Activated naive CD4-positive, alpha-beta T cell treated with anti-CD3 and anti-CD28 coated beads, Interleukin-2, amount 10 ng/mL, durations not matched to agents 7 days and 5 days (primary cell): Measurements from ENCODE around the gene SCLT1.

ENCODE experiments used
- CTCF ChIA-PET: fragments of 350-600 bp; sonication (Branson Sonifier 250); formaldehyde crosslinking; loops from one replicate; lab custom pipeline; 2021; ENCODE audit warnings: antibody characterized with exemption; lab: Charles Lee
- DNase-seq: peaks from one replicate; pipeline ENCODE4 v3.0.0-alpha.2; 2020
- H3K27ac Mint-ChIP-seq: one replicate; pipeline ENCODE4 v1.8.0; 2021; ENCODE audit warnings: mild to moderate bottlenecking, moderate library complexity, mixed read lengths
- H3K27me3 Mint-ChIP-seq: one replicate; pipeline ENCODE4 v1.8.0; 2021; ENCODE audit warnings: mild to moderate bottlenecking, mixed read lengths
- H3K36me3 Mint-ChIP-seq: one replicate; pipeline ENCODE4 v1.8.0; 2021; ENCODE audit warnings: mixed read lengths
- H3K4me1 Mint-ChIP-seq: one replicate; pipeline ENCODE4 v1.8.0; 2021; ENCODE audit warnings: mixed read lengths
- H3K4me3 Mint-ChIP-seq: one replicate; pipeline ENCODE4 v1.8.0; 2021; ENCODE audit warnings: mild to moderate bottlenecking, moderate library complexity, mixed read lengths
- H3K9me3 Mint-ChIP-seq: one replicate; pipeline ENCODE4 v1.8.0; 2021; ENCODE audit warnings: mixed read lengths

SCLT1 gene

GRCh38 chr4:128958194-128958593 lies 135.1 kb downstream of the SCLT1 start:
- Mint-ChIP-seq H3K4me3 (no peak overlapping the region), H3K36me3 (peaks cover 20% of the 10 kb centered on the region), H3K27me3 (no peaks in the 10 kb centered on the region), H3K27ac (no peak overlapping the region), H3K9me3 (no peaks in the 10 kb centered on the region), H3K4me1 (peaks cover 7% of the 10 kb centered on the region)
- no peak for DNase-seq
- CTCF ChIA-PET, result interaction anchor here (0.8 kb wide), 1 partner anchor 96 kb away, joined by 3 read pairs; no protein-coding TSS in a partner anchor

GRCh38 chr4:128957459-128957858 lies 135.9 kb downstream of the SCLT1 start:
- no peak overlapping the region for H3K27ac Mint-ChIP-seq
- no peaks in the 10 kb centered on the region for H3K9me3 Mint-ChIP-seq
- CTCF ChIA-PET, result no interaction called here
- H3K27me3 Mint-ChIP-seq, result no peaks in the 10 kb centered on the region
- H3K36me3 Mint-ChIP-seq, result peaks cover 20% of the 10 kb centered on the region
- no peak overlapping the region for H3K4me3 Mint-ChIP-seq
- no peak for DNase-seq
- H3K4me1 Mint-ChIP-seq, result peaks cover 6% of the 10 kb centered on the region

- DNase-seq, result no peak
- CTCF ChIA-PET, result no interaction called here
- no peaks in the 10 kb centered on the region for H3K9me3 Mint-ChIP-seq
These were observed 137.6 kb downstream of the SCLT1 start for GRCh38 chr4:128955751-128956150.

GRCh38 chr4:128954941-128955340 lies 138.4 kb downstream of the SCLT1 start:
- peaks cover 32% of the 10 kb centered on the region for H3K36me3 Mint-ChIP-seq

More at GRCh38 chr4:128955751-128956150, 137.6 kb downstream of the SCLT1 start:
- peaks cover 26% of the 10 kb centered on the region for H3K36me3 Mint-ChIP-seq
- H3K27me3 Mint-ChIP-seq, result no peaks in the 10 kb centered on the region
- no peak overlapping the region for H3K4me3 Mint-ChIP-seq
- no peaks in the 10 kb centered on the region for H3K4me1 Mint-ChIP-seq
- H3K27ac Mint-ChIP-seq, result no peak overlapping the region

GRCh38 chr4:128951316-128951715 lies 142.0 kb downstream of the SCLT1 start:
- no peaks in the 10 kb centered on the region for H3K4me1 Mint-ChIP-seq
- no peaks in the 10 kb centered on the region for H3K9me3 Mint-ChIP-seq
- no peak for DNase-seq
- H3K27me3 Mint-ChIP-seq, result no peaks in the 10 kb centered on the region
- CTCF ChIA-PET, result no interaction called here
- no peak overlapping the region for H3K27ac Mint-ChIP-seq
- H3K4me3 Mint-ChIP-seq, result no peak overlapping the region
- peaks cover 21% of the 10 kb centered on the region for H3K36me3 Mint-ChIP-seq

More at GRCh38 chr4:128954941-128955340, 138.4 kb downstream of the SCLT1 start:
- Mint-ChIP-seq H3K4me1 (no peaks in the 10 kb centered on the region), H3K27ac (no peak overlapping the region), H3K9me3 (no peaks in the 10 kb centered on the region), H3K27me3 (no peaks in the 10 kb centered on the region), H3K4me3 (no peak overlapping the region)
- CTCF ChIA-PET, result no interaction called here
- DNase-seq, result no peak

GRCh38 chr4:128950796-128951195 lies 142.5 kb downstream of the SCLT1 start:
- H3K27ac Mint-ChIP-seq, result no peak overlapping the region
- no peak for DNase-seq
- no peaks in the 10 kb centered on the region for H3K4me1 Mint-ChIP-seq
- CTCF ChIA-PET, result no interaction called here
- no peaks in the 10 kb centered on the region for H3K27me3 Mint-ChIP-seq
- H3K4me3 Mint-ChIP-seq, result no peak overlapping the region
- no peaks in the 10 kb centered on the region for H3K9me3 Mint-ChIP-seq
- H3K36me3 Mint-ChIP-seq, result peaks cover 21% of the 10 kb centered on the region

GRCh38 chr4:128946916-128947315 lies 146.4 kb downstream of the SCLT1 start:
- peaks cover 4% of the 10 kb centered on the region for H3K9me3 Mint-ChIP-seq
- H3K4me3 Mint-ChIP-seq, result no peak overlapping the region
- peaks cover 43% of the 10 kb centered on the region for H3K36me3 Mint-ChIP-seq
- DNase-seq, result no peak
- CTCF ChIA-PET, result no interaction called here
- H3K27me3 Mint-ChIP-seq, result no peaks in the 10 kb centered on the region
- H3K27ac Mint-ChIP-seq, result no peak overlapping the region
- H3K4me1 Mint-ChIP-seq, result no peaks in the 10 kb centered on the region

GRCh38 chr4:128942607-128943006 lies 150.7 kb downstream of the SCLT1 start:
- Mint-ChIP-seq H3K27me3 (no peaks in the 10 kb centered on the region), H3K27ac (no peak overlapping the region), H3K4me3 (no peak overlapping the region), H3K36me3 (peaks cover 52% of the 10 kb centered on the region), H3K9me3 (peaks cover 6% of the 10 kb centered on the region), H3K4me1 (no peaks in the 10 kb centered on the region)
- DNase-seq, result no peak
- CTCF ChIA-PET, result no interaction called here

- no peak overlapping the region for H3K27ac Mint-ChIP-seq
- DNase-seq, result no peak
- H3K4me1 Mint-ChIP-seq, result no peaks in the 10 kb centered on the region
- peaks cover 6% of the 10 kb centered on the region for H3K9me3 Mint-ChIP-seq
- CTCF ChIA-PET, result no interaction called here
- H3K36me3 Mint-ChIP-seq, result peaks cover 54% of the 10 kb centered on the region
- no peak overlapping the region for H3K4me3 Mint-ChIP-seq
- no peaks in the 10 kb centered on the region for H3K27me3 Mint-ChIP-seq
These were observed 152.4 kb downstream of the SCLT1 start for GRCh38 chr4:128940971-128941370.

GRCh38 chr4:128930051-128930450 lies 163.3 kb downstream of the SCLT1 start:
- Mint-ChIP-seq H3K9me3 (no peaks in the 10 kb centered on the region), H3K27me3 (no peaks in the 10 kb centered on the region), H3K27ac (no peak overlapping the region), H3K4me3 (no peak overlapping the region), H3K36me3 (peaks cover 22% of the 10 kb centered on the region), H3K4me1 (no peaks in the 10 kb centered on the region)
- CTCF ChIA-PET, result interaction anchor here (0.8 kb wide), 1 partner anchor 14 kb away, joined by 4 read pairs; no protein-coding TSS in a partner anchor
- DNase-seq, result no peak

- Mint-ChIP-seq H3K4me3 (no peak overlapping the region), H3K4me1 (no peaks in the 10 kb centered on the region), H3K27me3 (no peaks in the 10 kb centered on the region), H3K9me3 (peaks cover 2% of the 10 kb centered on the region), H3K36me3 (peaks cover 25% of the 10 kb centered on the region), H3K27ac (peak overlapping the region; percentile 71)
- DNase-seq, result no peak
- CTCF ChIA-PET, result no interaction called here
These were observed 168.4 kb downstream of the SCLT1 start for GRCh38 chr4:128924951-128925350.

- H3K27me3 Mint-ChIP-seq, result no peaks in the 10 kb centered on the region
- H3K4me1 Mint-ChIP-seq, result peaks cover 16% of the 10 kb centered on the region
- peaks cover 2% of the 10 kb centered on the region for H3K9me3 Mint-ChIP-seq
- peaks cover 23% of the 10 kb centered on the region for H3K36me3 Mint-ChIP-seq
- H3K4me3 Mint-ChIP-seq, result no peak overlapping the region
- CTCF ChIA-PET, result no interaction called here
- no peak overlapping the region for H3K27ac Mint-ChIP-seq
- DNase-seq, result no peak
These were observed 171.4 kb downstream of the SCLT1 start for GRCh38 chr4:128921954-128922353.

GRCh38 chr4:128917781-128918180 lies 175.6 kb downstream of the SCLT1 start:
- DNase-seq, result no peak
- H3K4me3 Mint-ChIP-seq, result no peak overlapping the region
- CTCF ChIA-PET, result no interaction called here
- no peak overlapping the region for H3K27ac Mint-ChIP-seq
- peaks cover 12% of the 10 kb centered on the region for H3K36me3 Mint-ChIP-seq
- no peaks in the 10 kb centered on the region for H3K27me3 Mint-ChIP-seq
- peaks cover 19% of the 10 kb centered on the region for H3K4me1 Mint-ChIP-seq
- H3K9me3 Mint-ChIP-seq, result no peaks in the 10 kb centered on the region

GRCh38 chr4:128916832-128917231 lies 176.5 kb downstream of the SCLT1 start:
- DNase-seq, result no peak
- Mint-ChIP-seq H3K4me1 (peaks cover 19% of the 10 kb centered on the region), H3K9me3 (no peaks in the 10 kb centered on the region), H3K27me3 (no peaks in the 10 kb centered on the region), H3K4me3 (no peak overlapping the region), H3K27ac (no peak overlapping the region), H3K36me3 (peaks cover 12% of the 10 kb centered on the region)
- CTCF ChIA-PET, result no interaction called here

GRCh38 chr4:128915544-128915943 lies 177.8 kb downstream of the SCLT1 start:
- CTCF ChIA-PET, result no interaction called here
- no peaks in the 10 kb centered on the region for H3K27me3 Mint-ChIP-seq
- no peak for DNase-seq
- H3K9me3 Mint-ChIP-seq, result no peaks in the 10 kb centered on the region
- no peak overlapping the region for H3K4me3 Mint-ChIP-seq
- H3K4me1 Mint-ChIP-seq, result peaks cover 19% of the 10 kb centered on the region
- H3K36me3 Mint-ChIP-seq, result peaks cover 7% of the 10 kb centered on the region
- no peak overlapping the region for H3K27ac Mint-ChIP-seq

- Mint-ChIP-seq H3K4me1 (peaks cover 14% of the 10 kb centered on the region), H3K27ac (no peak overlapping the region), H3K4me3 (no peak overlapping the region), H3K9me3 (no peaks in the 10 kb centered on the region), H3K27me3 (no peaks in the 10 kb centered on the region), H3K36me3 (peaks cover 7% of the 10 kb centered on the region)
- CTCF ChIA-PET, result no interaction called here
- no peak for DNase-seq
These were observed 180.1 kb downstream of the SCLT1 start for GRCh38 chr4:128913228-128913627.
